T-helper 17 cell (primary cell): ENCODE results near the gene TMEM171. TPM values are rescaled to one million over a fixed set of nuclear protein-coding genes. Genes with fewer than 3 reads are reported as not detected.
A peak's percentile ranks its signal among the peaks of the same experiment; 100 is the strongest.

ENCODE experiments used
- ATAC-seq: fragments of 150-1000 bp; cut with Tn5 transposase; 2 replicates; pipeline ENCODE4 v1.10.0; 2021; ENCODE audit warnings: mild to moderate bottlenecking, moderate library complexity
- DNase-seq, 3 donors: peaks; one replicate each; pipeline versions ENCODE4 v3.0.0 to v3.0.0-alpha.2; 2020 to 2021
- H3K9me3 ChIP-seq: one replicate; pipeline ENCODE4 v1.7.0; 2013; ENCODE audit warnings: low read length, mild to moderate bottlenecking; ENCODE audit not compliant: control insufficient read depth, poor library complexity, severe bottlenecking
- H3K27ac Mint-ChIP-seq: one replicate; pipeline ENCODE4 v1.8.0; 2022; ENCODE audit warnings: mild to moderate bottlenecking, moderate library complexity, mixed read lengths
- H3K27me3 Mint-ChIP-seq: one replicate; pipeline ENCODE4 v1.8.0; 2022; ENCODE audit warnings: mixed read lengths
- H3K36me3 Mint-ChIP-seq: one replicate; pipeline ENCODE4 v1.8.0; 2022; ENCODE audit warnings: low read depth, mixed read lengths
- H3K4me1 Mint-ChIP-seq: one replicate; pipeline ENCODE4 v1.8.0; 2022; ENCODE audit warnings: mild to moderate bottlenecking, mixed read lengths
- H3K4me3 Mint-ChIP-seq: one replicate; pipeline ENCODE4 v1.8.0; 2022; ENCODE audit warnings: mild to moderate bottlenecking, moderate library complexity, mixed read lengths
- total RNA-seq, 4 donors: library from RNA in 2 of 4; stranded (reverse) in 2 of 4; gene quantifications; one replicate each; pipeline ENCODE4 v1.2.3 and lab custom pipeline; 2022 to 2026

Gene TMEM171, protein sequence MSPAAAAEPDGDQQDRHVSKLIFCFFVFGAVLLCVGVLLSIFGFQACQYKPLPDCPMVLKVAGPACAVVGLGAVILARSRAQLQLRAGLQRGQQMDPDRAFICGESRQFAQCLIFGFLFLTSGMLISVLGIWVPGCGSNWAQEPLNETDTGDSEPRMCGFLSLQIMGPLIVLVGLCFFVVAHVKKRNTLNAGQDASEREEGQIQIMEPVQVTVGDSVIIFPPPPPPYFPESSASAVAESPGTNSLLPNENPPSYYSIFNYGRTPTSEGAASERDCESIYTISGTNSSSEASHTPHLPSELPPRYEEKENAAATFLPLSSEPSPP
- total RNA-seq (under 1 TPM in 1 of 2 donors, not detected in 1; 0.50 TPM), total RNA-seq (lab: John Stamatoyannopoulos, UW) (0 to 0.38 reads per million in 2 donors)

- no peaks in the 10 kb centered on the region for H3K9me3 ChIP-seq
- ATAC-seq (peak; percentile 55), DNase-seq (no peak)
- H3K4me1 Mint-ChIP-seq, result peaks cover 23% of the 10 kb centered on the region
- peaks cover 2% of the 10 kb centered on the region for H3K36me3 Mint-ChIP-seq
- H3K27me3 Mint-ChIP-seq, result peaks cover 71% of the 10 kb centered on the region
- H3K27ac Mint-ChIP-seq, result no peak within 1 kb of the TSS
- peak within 1 kb of the TSS; percentile 81 for H3K4me3 Mint-ChIP-seq
These were observed at the start of gene TMEM171 for GRCh38 chr5:73120222-73121118. Gene TMEM171 (plus strand): TSS chr5:73120575. CDS start chr5:73123374, 2,799 bp downstream.

GRCh38 chr5:73081093-73081492 is 39.3 kb upstream of the TMEM171 start:
- H3K27me3 Mint-ChIP-seq, result no peaks in the 10 kb centered on the region
- no peak overlapping the region for H3K4me3 Mint-ChIP-seq
- H3K9me3 ChIP-seq, result no peaks in the 10 kb centered on the region
- H3K36me3 Mint-ChIP-seq, result no peaks in the 10 kb centered on the region
- ATAC-seq (no peak), DNase-seq (no peak)
- H3K27ac Mint-ChIP-seq, result no peak overlapping the region
- no peaks in the 10 kb centered on the region for H3K4me1 Mint-ChIP-seq

DNA sequence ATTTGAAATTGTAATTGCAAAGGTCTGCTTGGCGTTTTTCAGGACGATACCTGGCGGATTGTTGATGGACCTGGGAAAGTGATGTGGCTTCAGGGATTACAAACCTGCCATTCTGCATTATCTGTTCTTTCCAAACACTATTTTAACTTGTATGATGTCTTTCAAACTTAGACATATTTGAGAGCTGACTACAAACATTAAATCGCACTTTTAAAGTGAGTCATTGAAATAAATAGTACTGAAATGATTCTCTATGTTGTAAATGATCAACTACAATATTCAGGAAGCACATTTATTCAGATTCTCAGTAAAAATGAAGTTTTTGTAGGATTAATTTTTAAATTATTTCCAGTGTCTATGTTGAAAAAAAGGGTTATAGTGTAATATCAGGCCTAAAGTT is 32.3 kb upstream of the TMEM171 start:
- peaks cover 8% of the 10 kb centered on the region for H3K27me3 Mint-ChIP-seq
- no peak for DNase-seq
- no peak for ATAC-seq
- H3K9me3 ChIP-seq, result no peaks in the 10 kb centered on the region
- peaks cover 3% of the 10 kb centered on the region for H3K4me1 Mint-ChIP-seq
- no peak overlapping the region for H3K27ac Mint-ChIP-seq
- peaks cover 5% of the 10 kb centered on the region for H3K36me3 Mint-ChIP-seq
- H3K4me3 Mint-ChIP-seq, result no peak overlapping the region

DNA sequence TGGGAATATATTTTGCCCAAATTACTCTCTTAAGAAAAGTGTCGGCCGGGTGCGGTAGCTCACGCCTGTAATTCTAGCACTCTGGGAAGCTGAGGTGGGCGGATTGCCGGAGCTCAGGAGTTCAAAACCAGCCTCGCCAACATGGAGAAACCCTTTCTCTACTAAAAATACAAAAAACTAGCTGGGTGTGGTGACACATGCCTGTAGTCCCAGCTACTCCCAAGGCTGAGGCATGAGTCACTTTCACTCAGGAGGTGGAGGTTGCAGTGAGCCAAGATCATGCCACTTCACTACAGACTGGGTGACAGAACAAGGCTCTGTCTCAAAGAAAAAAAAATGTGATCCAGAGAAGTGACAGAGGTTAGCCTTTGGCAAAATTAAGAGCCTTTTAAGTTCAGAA is 26.4 kb upstream of the TMEM171 start:
- no peak overlapping the region for H3K4me3 Mint-ChIP-seq
- no peaks in the 10 kb centered on the region for H3K9me3 ChIP-seq
- H3K36me3 Mint-ChIP-seq, result no peaks in the 10 kb centered on the region
- H3K27ac Mint-ChIP-seq, result no peak overlapping the region
- no peak for ATAC-seq
- no peak for DNase-seq
- no peaks in the 10 kb centered on the region for H3K27me3 Mint-ChIP-seq
- H3K4me1 Mint-ChIP-seq, result no peaks in the 10 kb centered on the region

DNA sequence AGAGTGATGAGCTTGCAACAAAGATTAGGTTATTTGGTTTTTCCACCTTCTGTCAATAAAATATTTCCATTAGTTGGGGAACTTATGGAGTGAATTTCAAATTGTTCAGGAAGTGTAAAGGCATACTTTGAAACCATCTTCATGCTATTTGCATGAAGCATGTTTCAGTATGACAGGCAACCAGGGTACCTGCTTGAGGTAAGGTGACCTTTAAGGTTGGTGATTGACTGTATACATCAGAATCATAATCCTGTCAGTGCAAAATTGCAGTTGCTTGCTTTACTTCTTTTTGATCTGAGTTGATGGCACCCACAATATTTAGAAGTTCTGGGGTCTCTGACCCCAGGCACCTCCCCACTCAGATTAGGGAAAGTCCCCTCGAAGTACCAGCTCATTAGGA is 26.0 kb upstream of the TMEM171 start:
- no peak for ATAC-seq
- Mint-ChIP-seq H3K4me3 (no peak overlapping the region), H3K4me1 (no peaks in the 10 kb centered on the region), H3K27ac (no peak overlapping the region), H3K27me3 (peaks cover under 1% of the 10 kb centered on the region), H3K36me3 (no peaks in the 10 kb centered on the region)
- no peak for DNase-seq
- no peaks in the 10 kb centered on the region for H3K9me3 ChIP-seq

GRCh38 chr5:73095564-73096238 is 24.7 kb upstream of the TMEM171 start:
- Mint-ChIP-seq H3K36me3 (no peaks in the 10 kb centered on the region), H3K4me1 (no peaks in the 10 kb centered on the region), H3K27ac (no peak overlapping the region), H3K4me3 (no peak overlapping the region), H3K27me3 (peaks cover 12% of the 10 kb centered on the region)
- ATAC-seq (no peak), DNase-seq (no peak)
- H3K9me3 ChIP-seq, result no peaks in the 10 kb centered on the region

DNA sequence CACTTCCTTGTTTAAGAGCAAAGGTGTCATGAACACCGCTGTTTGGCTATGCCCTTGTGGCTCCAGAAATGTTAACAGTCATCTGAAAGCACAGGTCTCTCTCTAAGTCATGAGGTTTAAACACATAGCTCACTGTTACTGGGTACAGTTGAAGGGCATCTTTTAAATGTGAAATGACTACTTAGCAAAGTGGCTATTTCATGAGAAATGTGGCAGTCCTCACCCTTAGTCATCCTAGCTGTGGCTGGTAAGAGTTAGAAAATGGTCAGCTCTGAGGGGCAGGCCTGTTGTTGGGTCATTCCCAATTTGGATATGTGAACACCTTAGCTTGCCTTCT is 24.2 kb upstream of the TMEM171 start:
- Mint-ChIP-seq H3K4me3 (no peak overlapping the region), H3K27ac (no peak overlapping the region), H3K4me1 (no peaks in the 10 kb centered on the region), H3K27me3 (peaks cover 12% of the 10 kb centered on the region), H3K36me3 (no peaks in the 10 kb centered on the region)
- no peak for DNase-seq
- H3K9me3 ChIP-seq, result no peaks in the 10 kb centered on the region
- ATAC-seq, result no peak

- no peaks in the 10 kb centered on the region for H3K4me1 Mint-ChIP-seq
These were observed 22.6 kb upstream of the TMEM171 start for GRCh38 chr5:73097740-73098139.

DNA sequence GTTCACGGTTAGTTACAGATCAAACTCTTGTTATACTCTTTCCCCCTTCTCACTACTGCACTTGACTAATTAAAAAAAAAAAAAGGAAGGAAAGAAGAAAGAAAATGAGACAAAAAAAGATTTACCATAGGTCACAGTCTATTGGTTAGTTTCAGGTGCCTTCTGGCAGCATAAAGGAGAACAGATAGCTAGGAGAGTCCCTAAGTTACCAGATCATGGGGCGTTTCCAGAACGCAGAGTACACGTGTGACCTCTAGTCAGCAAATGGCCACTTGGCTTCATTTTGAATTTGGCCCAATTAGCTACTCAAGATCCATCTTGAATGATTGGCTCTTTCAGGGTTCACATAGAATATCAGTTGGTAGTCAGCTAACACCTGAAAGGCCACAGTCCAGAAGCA is 20.3 kb upstream of the TMEM171 start:
- Mint-ChIP-seq H3K27me3 (peaks cover 23% of the 10 kb centered on the region), H3K36me3 (no peaks in the 10 kb centered on the region), H3K4me3 (no peak overlapping the region), H3K27ac (no peak overlapping the region), H3K4me1 (no peaks in the 10 kb centered on the region)
- ATAC-seq (no peak), DNase-seq (no peak)
- H3K9me3 ChIP-seq, result no peaks in the 10 kb centered on the region

More at GRCh38 chr5:73097740-73098139, 22.6 kb upstream of the TMEM171 start:
- Mint-ChIP-seq H3K27me3 (peaks cover 12% of the 10 kb centered on the region), H3K36me3 (no peaks in the 10 kb centered on the region), H3K4me3 (no peak overlapping the region), H3K27ac (no peak overlapping the region)
- DNase-seq (no peak), ATAC-seq (no peak)
- H3K9me3 ChIP-seq, result no peaks in the 10 kb centered on the region

DNA sequence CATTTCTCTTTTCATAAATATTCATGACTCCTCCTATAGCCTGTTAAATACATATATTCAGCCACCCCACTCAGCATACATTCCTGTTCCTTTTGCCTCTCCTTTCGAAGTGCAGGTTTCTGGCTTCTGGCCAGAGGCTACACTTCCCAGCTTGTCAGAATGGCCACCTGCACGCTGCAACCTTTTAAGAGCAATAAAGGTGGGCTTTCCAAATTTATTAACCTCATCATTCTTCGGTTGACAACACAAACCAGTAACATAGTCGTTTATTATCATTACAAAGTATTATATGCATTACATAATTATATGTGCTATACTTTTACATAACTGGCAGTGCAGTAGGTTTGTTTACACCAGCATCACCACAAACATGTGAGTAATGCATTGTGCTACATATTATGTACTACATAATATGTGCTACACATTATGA is 16.5 kb upstream of the TMEM171 start:
- ATAC-seq (no peak), DNase-seq (no peak)
- Mint-ChIP-seq H3K4me1 (no peaks in the 10 kb centered on the region), H3K4me3 (no peak overlapping the region), H3K36me3 (no peaks in the 10 kb centered on the region), H3K27me3 (peaks cover 27% of the 10 kb centered on the region), H3K27ac (no peak overlapping the region)
- H3K9me3 ChIP-seq, result no peaks in the 10 kb centered on the region

DNA sequence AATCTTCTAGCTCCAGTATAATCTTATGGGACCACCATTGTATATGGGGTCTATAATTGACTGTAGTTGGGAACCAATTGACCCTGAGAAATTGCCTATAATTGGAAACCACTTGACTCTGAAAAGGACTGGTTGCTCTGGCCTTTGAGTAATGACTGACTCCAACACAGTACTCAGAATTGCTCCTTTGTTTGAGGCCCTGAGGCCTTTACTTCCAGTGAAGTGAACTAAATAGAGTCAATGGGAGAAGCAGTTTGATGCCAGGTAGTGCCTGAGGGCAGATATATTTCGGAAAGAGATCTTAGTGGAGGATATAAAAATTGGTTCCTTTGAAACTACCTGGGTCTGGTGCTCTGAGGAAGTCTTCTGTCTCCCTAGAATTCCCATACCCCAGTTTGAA is 16.0 kb upstream of the TMEM171 start:
- DNase-seq, result no peak
- no peak overlapping the region for H3K27ac Mint-ChIP-seq
- no peaks in the 10 kb centered on the region for H3K9me3 ChIP-seq
- H3K4me3 Mint-ChIP-seq, result no peak overlapping the region
- no peak for ATAC-seq
- H3K4me1 Mint-ChIP-seq, result no peaks in the 10 kb centered on the region
- H3K36me3 Mint-ChIP-seq, result no peaks in the 10 kb centered on the region
- peaks cover 31% of the 10 kb centered on the region for H3K27me3 Mint-ChIP-seq

- H3K27me3 Mint-ChIP-seq, result peaks cover 25% of the 10 kb centered on the region
These were observed 14.0 kb upstream of the TMEM171 start for GRCh38 chr5:73106335-73106734.

GRCh38 chr5:73110190-73110589 is 10.2 kb upstream of the TMEM171 start:
- H3K27ac Mint-ChIP-seq, result no peak overlapping the region
- H3K36me3 Mint-ChIP-seq, result peaks cover 4% of the 10 kb centered on the region
- no peak overlapping the region for H3K4me3 Mint-ChIP-seq
- H3K4me1 Mint-ChIP-seq, result no peaks in the 10 kb centered on the region
- H3K9me3 ChIP-seq, result no peaks in the 10 kb centered on the region
- ATAC-seq (no peak), DNase-seq (no peak)
- H3K27me3 Mint-ChIP-seq, result peaks cover 28% of the 10 kb centered on the region

More at GRCh38 chr5:73106335-73106734, 14.0 kb upstream of the TMEM171 start:
- no peak overlapping the region for H3K27ac Mint-ChIP-seq
- no peak for ATAC-seq
- H3K4me1 Mint-ChIP-seq, result no peaks in the 10 kb centered on the region
- no peak for DNase-seq
- H3K36me3 Mint-ChIP-seq, result no peaks in the 10 kb centered on the region
- no peak overlapping the region for H3K4me3 Mint-ChIP-seq
- no peaks in the 10 kb centered on the region for H3K9me3 ChIP-seq
